K562 (cell line): ENCODE measurements around the gene KLHL29. TPM values are rescaled to one million over a fixed set of nuclear protein-coding genes. Genes with fewer than 3 reads are reported as not detected.

Experiments used
- ATAC-seq: fragments of 200-7000 bp; cut with Tn5 transposase; 3 replicates; pipeline ENCODE4 v1.9.1; 2020; ENCODE audit warnings: moderate library complexity
- BruUV-seq: library from RNA; stranded (reverse); fragments of 400-500 nt; replicated peaks from 2 replicates; lab custom pipeline; 2021; lab: Mats Ljungman, UMichigan
- CTCF ChIA-PET: fragments of 300-600 bp; formaldehyde crosslinking; extraction: SDS; loops from one replicate; lab custom pipeline; 2021; ENCODE audit warnings: low intra/inter-chr PET ratio; lab: Yijun Ruan, JAX
- POLR2A ChIA-PET: fragments of 300-600, 350-650 bp; sonication (Branson Sonifier 250); formaldehyde crosslinking; extraction: SDS; loops from one replicate; lab custom pipeline; 2021; ENCODE audit warnings: antibody characterized with exemption, inconsistent platforms; lab: Yijun Ruan, JAX
- DNase-seq, 4 experiments: peaks; one replicate each; pipeline versions ENCODE4 v3.0.0 to v3.0.0-alpha.2; 2011 to 2018; ENCODE audit warnings: low spot score in 3 of 4, mixed read lengths in 3 of 4; ENCODE audit errors: extremely low read depth in 1 of 4
- FAIRE-seq: peaks from 2 replicates; lab custom pipeline; 2011; peaks lifted over from hg19 to GRCh38; lab: Jason Lieb, UNC
- H2AFZ ChIP-seq: 2 replicates; pipeline ENCODE4 v1.6.0; 2011; ENCODE audit warnings: low read depth, low read length, control low read depth, inconsistent platforms
- H3K27ac ChIP-seq: fragments of 200-600 bp; 3 replicates; pipeline ENCODE4 v1.8.0; 2011; ENCODE audit warnings: low read depth, mild to moderate bottlenecking, control low read depth, inconsistent platforms, low read length, moderate library complexity, mixed read lengths; ENCODE audit errors: extremely low read depth
- H3K27me3 ChIP-seq, 2 experiments: fragments of 300-600 bp in 1 of 2; 2 replicates in 1 of 2; 3 replicates in 1 of 2; pipeline versions ENCODE4 v1.6.0 to v1.8.0; 2011; ENCODE audit warnings: inconsistent platforms in 2 of 2, low read length in 2 of 2, mild to moderate bottlenecking in 1 of 2, mixed read lengths in 1 of 2, moderate library complexity in 1 of 2; ENCODE audit not compliant: control insufficient read depth in 2 of 2, insufficient read depth in 2 of 2
- H3K36me3 ChIP-seq: fragments of 300-600 bp; 3 replicates; pipeline ENCODE4 v1.8.0; 2011; ENCODE audit warnings: mild to moderate bottlenecking, low read length, inconsistent platforms; ENCODE audit not compliant: control insufficient read depth, insufficient read depth
- H3K4me1 ChIP-seq, 2 experiments: fragments of 200-600 bp in 1 of 2; replicated peaks in 1 of 2; 2 replicates in 1 of 2; 3 replicates in 1 of 2; pipeline versions ENCODE4 v1.5.1 to v1.8.0; 2011; ENCODE audit warnings: inconsistent platforms in 2 of 2, low read length in 2 of 2, mild to moderate bottlenecking in 1 of 2, mixed read lengths in 1 of 2, moderate library complexity in 1 of 2; ENCODE audit not compliant: control insufficient read depth in 2 of 2, insufficient read depth in 2 of 2
- H3K4me2 ChIP-seq: 2 replicates; pipeline ENCODE4 v1.6.1; 2011; ENCODE audit warnings: low read length, control low read depth, inconsistent platforms, mixed read lengths; ENCODE audit not compliant: insufficient read depth
- H3K4me3 ChIP-seq: fragments of 200-600 bp; sonication (generic), shearing (Covaris generic); 2 replicates; pipeline ENCODE4 v1.5.1; 2016; ENCODE audit warnings: control low read depth, inconsistent platforms
- H3K79me2 ChIP-seq: fragments of 200-600 bp; 3 replicates; pipeline ENCODE4 v1.8.0; 2011; ENCODE audit warnings: low read length, inconsistent platforms; ENCODE audit not compliant: control insufficient read depth, insufficient read depth
- H3K9ac ChIP-seq, 2 experiments: 2 replicates each; pipeline versions ENCODE4 v1.6.0 to v1.6.1; 2011; ENCODE audit warnings: low read depth in 2 of 2, low read length in 2 of 2, control low read depth in 1 of 2, inconsistent platforms in 1 of 2, mild to moderate bottlenecking in 1 of 2, mixed read lengths in 1 of 2; ENCODE audit not compliant: insufficient read depth in 1 of 2
- H3K9me1 ChIP-seq: one replicate; pipeline ENCODE4 v1.6.0; 2011; ENCODE audit warnings: inconsistent platforms, mild to moderate bottlenecking, low read length, moderate library complexity; ENCODE audit not compliant: control insufficient read depth, insufficient read depth
- H3K9me3 ChIP-seq: replicated peaks from 2 replicates; pipeline ENCODE4 v1.5.1; 2011; ENCODE audit warnings: low read depth, low read length, inconsistent platforms; ENCODE audit not compliant: control insufficient read depth, insufficient read depth
- H4K20me1 ChIP-seq: replicated peaks from 2 replicates; pipeline ENCODE4 v1.6.1; 2011; ENCODE audit warnings: low read length, inconsistent platforms, mixed read lengths; ENCODE audit not compliant: control insufficient read depth, insufficient read depth
- BCLAF1 ChIP-seq, 2 experiments: fragments of 450-650 bp in 1 of 2; IDR thresholded peaks; 2 replicates each; pipeline ENCODE4 v1.6.1; 2011 to 2017; ENCODE audit warnings: low read depth in 2 of 2, antibody characterized with exemption in 1 of 2, borderline replicate concordance in 1 of 2, low read length in 1 of 2, mild to moderate bottlenecking in 1 of 2, mixed read lengths in 1 of 2; ENCODE audit not compliant: control insufficient read depth in 1 of 2
- CBX3 ChIP-seq, 2 experiments: IDR thresholded peaks; 1 replicate in 1 of 2; 2 replicates in 1 of 2; pipeline ENCODE4 v1.6.1; 2012; ENCODE audit warnings: inconsistent platforms in 2 of 2, low read length in 2 of 2, borderline replicate concordance in 1 of 2, control low read depth in 1 of 2
- CHD1 ChIP-seq: fragments of 200-600 bp; sonication (generic); IDR thresholded peaks from one replicate; pipeline ENCODE4 v1.6.1; 2012; ENCODE audit warnings: mild to moderate bottlenecking, moderate library complexity, low read length, inconsistent platforms
- DDX20 ChIP-seq: fragments of 450-650 bp; IDR thresholded peaks from 2 replicates; pipeline ENCODE4 v1.6.1; 2016; ENCODE audit warnings: missing genetic modification characterization, low read depth, mild to moderate bottlenecking, missing compliant biosample characterization, moderate library complexity
- DNMT1 ChIP-seq: fragments of 450-650 bp; IDR thresholded peaks from 2 replicates; pipeline ENCODE4 v1.6.1; 2016; ENCODE audit warnings: antibody characterized with exemption, mild to moderate bottlenecking
- DPF2 ChIP-seq: fragments of 450-650 bp; IDR thresholded peaks from 2 replicates; pipeline ENCODE4 v1.6.1; 2016
- HDAC3 ChIP-seq: fragments of 450-650 bp; IDR thresholded peaks from 2 replicates; pipeline ENCODE4 v1.6.1; 2018; ENCODE audit warnings: borderline replicate concordance, mild to moderate bottlenecking, moderate library complexity; ENCODE audit not compliant: partially characterized antibody
- HDGF ChIP-seq: fragments of 450-650 bp; IDR thresholded peaks from 2 replicates; pipeline ENCODE4 v1.6.1; 2016
- IRF9 ChIP-seq: fragments of 450-650 bp; IDR thresholded peaks from 2 replicates; pipeline ENCODE4 v1.6.1; 2016; ENCODE audit warnings: missing biosample characterization, missing genetic modification characterization
- KAT7 ChIP-seq: sonication (generic); formaldehyde crosslinking; IDR thresholded peaks from 2 replicates; pipeline ENCODE4 v1.8.0; 2022; ENCODE audit warnings: missing genetic modification reagents, mild to moderate bottlenecking, borderline replicate concordance
- MAFG ChIP-seq: fragments of 450-650 bp; conservative IDR thresholded peaks from 2 replicates; pipeline ENCODE4 v1.6.1; 2016; ENCODE audit warnings: missing genetic modification characterization, missing compliant biosample characterization
- RBM17 ChIP-seq: fragments of 200-400 bp; formaldehyde crosslinking; IDR thresholded peaks from 2 replicates; pipeline ENCODE4 v1.6.1; 2017; ENCODE audit warnings: low read depth, mild to moderate bottlenecking, low read length, borderline replicate concordance
- TCF7 ChIP-seq: sonication (generic); IDR thresholded peaks from 2 replicates; pipeline ENCODE4 v1.6.1; 2016; ENCODE audit warnings: antibody characterized with exemption, borderline replicate concordance
- TRIM25 ChIP-seq: fragments of 450-650 bp; IDR thresholded peaks from 2 replicates; pipeline ENCODE4 v1.7.0; 2016; ENCODE audit warnings: borderline replicate concordance
- ZKSCAN3 ChIP-seq: fragments of 250-450 bp; sonication (Bioruptor Pico); IDR thresholded peaks from 2 replicates; pipeline ENCODE4 v1.4.0; 2020
- WGBS: fragments of 100-300 bp; shearing (Covaris generic); methylation state at CpG from one replicate; pipeline ENCODE4 v1.1.6; 2016; ENCODE audit warnings: low coverage, mixed read lengths; ENCODE audit not compliant: insufficient coverage; ENCODE audit errors: missing lambda C conversion rate; 5-methylcytosine and 5-hydroxymethylcytosine counted together
- in situ Hi-C: fragments of 300-500 bp; cut with MboI; formaldehyde crosslinking; loops from 4 replicates; pipeline ENCODE4 v1.15.0; 2018; ENCODE audit warnings: inconsistent platforms, mixed read lengths
- intact Hi-C: fragments of 100-400 bp; cut with micrococcal nuclease; formaldehyde crosslinking; loops from 2 replicates; pipeline ENCODE4 v1.14.2; 2022
- polyA plus RNA-seq, 8 experiments: library from polyadenylated mRNA; depleted of rRNA in 4 of 8; stranded (reverse) in 5 of 8; unstranded in 3 of 8; fragments of >200 nt; fragmentation: Nextera tagmentation in 2 of 8; fragmentation: Illumina TruSeq in 1 of 8; extraction: Ambion mirVana in 2 of 8; extraction: Trizol in 1 of 8; gene quantifications; 2 replicates each; pipeline versions ENCODE4 v1.2.1 to v1.2.3, GENCODE V29; 2011 to 2014; ENCODE audit warnings: inconsistent platforms in 1 of 8, missing spikeins in 1 of 8
- total RNA-seq, 7 experiments: library from RNA; depleted of rRNA in 6 of 7; stranded (reverse); fragments of >200 nt in 6 of 7; fragmentation: Illumina TruSeq in 2 of 7; extraction: Trizol in 2 of 7; gene quantifications; 2 replicates each; pipeline versions ENCODE4 v1.2.1 to v1.2.3, GENCODE V29; 2011 to 2021; ENCODE audit warnings: low replicate concordance in 1 of 7

Gene KLHL29
- total and polyA plus RNA-seq, 9 of the 15 experiments (the other 6 are each of a cell fraction or from before 2014, with no cell fraction given): 0.03 to 0.31 (median 0.08) TPM; not detected in 1

- Histone ChIP-seq H3K79me2 (no peaks in the 10 kb centered on the region), H3K27ac (no peak overlapping the region), H3K4me2 (no peak overlapping the region), H4K20me1 (no peaks in the 10 kb centered on the region), H2AFZ (no peak overlapping the region), H3K9me3 (no peaks in the 10 kb centered on the region; the same call in 1 of the 2 replicates), H3K9me1 (no peaks in the 10 kb centered on the region), H3K36me3 (no peaks in the 10 kb centered on the region), H3K4me3 (no peak overlapping the region), H3K4me1 (0 out of 5 replicates have a peak, but pooled peaks cover 0 to 3% of the 10 kb centered on the region in 2 experiments), H3K27me3 (peaks cover 25 to 70% of the 10 kb centered on the region in 2 experiments; a peak in 4 of 5 replicates), H3K9ac (no peak overlapping the region)
- FAIRE-seq (no peak), ATAC-seq (no peak), DNase-seq (no peak)
- ChIA-PET CTCF (no interaction called here), POLR2A (no interaction called here)
- no TSS peak for BruUV-seq
- under 1% methylated on average over 12 of the region's 12 CpGs for WGBS
- in situ Hi-C loops: no loop called here
- intact Hi-C loops: no loop called here
- TF ChIP-seq MAFG (tag) (no peak), RBM17 (no peak), CHD1 (no peak), CBX3 (IDR thresholded peaks at IDR 0.05; ENCODE audit: borderline replicate concordance in 1 of 2, low read length in 2 of 2) (no peak), ZKSCAN3 (CRISPR knock-in tag) (no peak), TCF7 (no peak), HDGF (no peak), BCLAF1 (IDR thresholded peaks at IDR 0.05; ENCODE audit: borderline replicate concordance in 1 of 2, control insufficient read depth in 1 of 2, low read depth in 2 of 2, low read length in 1 of 2) (no peak), DNMT1 (no peak), TRIM25 (no peak), DPF2 (no peak), DDX20 (tag) (no peak), HDAC3 (no peak), IRF9 (tag) (no peak), KAT7 (CRISPR knock-in tag) (no peak)
Observed at GRCh38 chr2:23426263-23426905, 41.4 kb downstream of the KLHL29 start.
